Nephron progenitor cell (in vitro differentiated cells): ENCODE results near the gene SERPINE2.

Experiments used
- DNase-seq: peaks from one replicate; pipeline ENCODE4 v3.0.0; 2021
- H3K27ac Mint-ChIP-seq: 2 replicates; pipeline ENCODE4 v1.8.0; 2021; ENCODE audit warnings: mild to moderate bottlenecking, moderate library complexity, mixed read lengths
- H3K27me3 Mint-ChIP-seq: 2 replicates; pipeline ENCODE4 v1.8.0; 2021; ENCODE audit warnings: mild to moderate bottlenecking, low read depth, mixed read lengths; ENCODE audit not compliant: poor library complexity
- H3K36me3 Mint-ChIP-seq: 2 replicates; pipeline ENCODE4 v1.8.0; 2021; ENCODE audit warnings: low read depth, mixed read lengths
- H3K4me1 Mint-ChIP-seq: 2 replicates; pipeline ENCODE4 v1.8.0; 2021; ENCODE audit warnings: mixed read lengths
- H3K4me3 Mint-ChIP-seq: 2 replicates; pipeline ENCODE4 v1.8.0; 2021; ENCODE audit warnings: mild to moderate bottlenecking, moderate library complexity, mixed read lengths
- H3K9me3 Mint-ChIP-seq: 2 replicates; pipeline ENCODE4 v1.8.0; 2021; ENCODE audit warnings: mild to moderate bottlenecking, moderate library complexity, mixed read lengths
- CTCF ChIP-seq: fragments of 200-600 bp; sonication (generic); IDR thresholded peaks from 2 replicates; pipeline ENCODE4 v1.5.0; 2021; ENCODE audit warnings: antibody characterized with exemption

SERPINE2 gene

GRCh38 chr2:223970343-223971128 is 68.5 kb downstream of the SERPINE2 start:
- no peaks in the 10 kb centered on the region for H3K4me1 Mint-ChIP-seq
- no peaks in the 10 kb centered on the region for H3K27me3 Mint-ChIP-seq
- H3K27ac Mint-ChIP-seq, result no peak overlapping the region
- peak; percentile 94 for TF ChIP-seq CTCF
- H3K36me3 Mint-ChIP-seq, result peaks cover 11% of the 10 kb centered on the region
- no peaks in the 10 kb centered on the region for H3K9me3 Mint-ChIP-seq
- H3K4me3 Mint-ChIP-seq, result no peak overlapping the region
- DNase-seq, result peak; percentile 64

GRCh38 chr2:223969856-223970255 is 69.2 kb downstream of the SERPINE2 start:
- Mint-ChIP-seq H3K9me3 (no peaks in the 10 kb centered on the region), H3K4me3 (no peak overlapping the region), H3K27me3 (no peaks in the 10 kb centered on the region), H3K4me1 (no peaks in the 10 kb centered on the region), H3K27ac (no peak overlapping the region), H3K36me3 (peaks cover 11% of the 10 kb centered on the region)
- no peak for DNase-seq
- no peak for TF ChIP-seq CTCF

GRCh38 chr2:223969315-223969714 is 69.8 kb downstream of the SERPINE2 start:
- H3K9me3 Mint-ChIP-seq, result no peaks in the 10 kb centered on the region
- no peak overlapping the region for H3K27ac Mint-ChIP-seq
- no peak overlapping the region for H3K4me3 Mint-ChIP-seq
- H3K4me1 Mint-ChIP-seq, result no peaks in the 10 kb centered on the region
- no peak for DNase-seq
- TF ChIP-seq CTCF, result no peak
- peaks cover 15% of the 10 kb centered on the region for H3K36me3 Mint-ChIP-seq
- no peaks in the 10 kb centered on the region for H3K27me3 Mint-ChIP-seq

- no peaks in the 10 kb centered on the region for H3K4me1 Mint-ChIP-seq
- H3K27ac Mint-ChIP-seq, result peak overlapping the region; percentile 61
- peaks cover 21% of the 10 kb centered on the region for H3K36me3 Mint-ChIP-seq
- no peak for DNase-seq
- no peak overlapping the region for H3K4me3 Mint-ChIP-seq
- H3K9me3 Mint-ChIP-seq, result no peaks in the 10 kb centered on the region
- TF ChIP-seq CTCF, result no peak
- H3K27me3 Mint-ChIP-seq, result no peaks in the 10 kb centered on the region
These were observed 71.1 kb downstream of the SERPINE2 start for GRCh38 chr2:223967981-223968380.

- H3K36me3 Mint-ChIP-seq, result peaks cover 39% of the 10 kb centered on the region
- H3K9me3 Mint-ChIP-seq, result no peaks in the 10 kb centered on the region
- no peak for TF ChIP-seq CTCF
- H3K27ac Mint-ChIP-seq, result no peak overlapping the region
- peak overlapping the region; percentile 59 for H3K4me3 Mint-ChIP-seq
- H3K4me1 Mint-ChIP-seq, result peaks cover 55% of the 10 kb centered on the region
- H3K27me3 Mint-ChIP-seq, result no peaks in the 10 kb centered on the region
- DNase-seq, result no peak
These were observed 79.4 kb downstream of the SERPINE2 start for GRCh38 chr2:223959688-223960087.
